ENCODE data around the gene LATS1. TPM values are rescaled to one million over a fixed set of nuclear protein-coding genes. Genes with fewer than 3 reads are reported as not detected.

LATS1 gene
- total RNA-seq: 7.4 and 14.6 TPM in 2 replicates

GRCh38 chr6:149717588-149718458, at the start of gene LATS1:
Gene LATS1, minus strand, starts transcription at chr6:149718101. Its CDS starts 15,975 bp downstream, at chr6:149702126.

GRCh38 chr6:149749594-149750135, 31.8 kb upstream of the LATS1 start, which contains the start of gene PCMT1:
Gene PCMT1, plus strand, starts transcription at chr6:149749741. Its CDS starts 161 bp downstream, at chr6:149749902.

GRCh38 chr6:149746147-149746946, 28.4 kb upstream of the LATS1 start, which contains the start of gene NUP43:
Gene NUP43, minus strand, starts transcription at chr6:149746529. Its CDS starts 34 bp downstream, at chr6:149746495.

GRCh38 chr6:149648148-149649145, 69.5 kb downstream of the LATS1 start, which contains the start of gene KATNA1:
Gene KATNA1, minus strand, starts transcription at chr6:149648714. Its CDS starts 10,167 bp downstream, at chr6:149638547.

Other genes starting within 250 kb of the LATS1 start
- not detected in 2 replicates for gene ZC3H12D, start 233.1 kb downstream of the LATS1 start, total RNA-seq
- 11.0 and 16.4 TPM in 2 replicates for gene PPIL4, start 172.1 kb downstream of the LATS1 start, total RNA-seq
- 29.1 and 34.7 TPM in 2 replicates for gene GINM1, start 151.7 kb downstream of the LATS1 start, total RNA-seq
- 13.4 and 18.2 TPM in 2 replicates for gene KATNA1, start 69.4 kb downstream of the LATS1 start, total RNA-seq
- 12.4 and 20.5 TPM in 2 replicates for gene NUP43, start 28.4 kb upstream of the LATS1 start, total RNA-seq
- gene PCMT1, start 31.6 kb upstream of the LATS1 start, total RNA-seq: 140 and 179 TPM in 2 replicates
- gene LRP11, start 146.3 kb upstream of the LATS1 start, total RNA-seq: 87.3 and 103 TPM in 2 replicates
- gene RAET1E, start 180.0 kb upstream of the LATS1 start, total RNA-seq: 13.7 and 16.3 TPM in 2 replicates
- gene RAET1G, start 205.0 kb upstream of the LATS1 start, total RNA-seq: 30.8 and 34.7 TPM in 2 replicates
- 13.0 and 14.1 TPM in 2 replicates for gene ULBP2, start 223.9 kb upstream of the LATS1 start, total RNA-seq
- gene ULBP1, start 245.8 kb upstream of the LATS1 start, total RNA-seq: 0.05 and 0.28 TPM in 2 replicates

Measured in airway epithelial cell (primary cell).